ENCODE measurements around the gene YAP1.
"Not testable (repeated sequence)": the region's sequence is repeated elsewhere in the genome, so short reads cannot be mapped to it uniquely, and the experiment has no call there.

The YAP1 gene

DNA sequence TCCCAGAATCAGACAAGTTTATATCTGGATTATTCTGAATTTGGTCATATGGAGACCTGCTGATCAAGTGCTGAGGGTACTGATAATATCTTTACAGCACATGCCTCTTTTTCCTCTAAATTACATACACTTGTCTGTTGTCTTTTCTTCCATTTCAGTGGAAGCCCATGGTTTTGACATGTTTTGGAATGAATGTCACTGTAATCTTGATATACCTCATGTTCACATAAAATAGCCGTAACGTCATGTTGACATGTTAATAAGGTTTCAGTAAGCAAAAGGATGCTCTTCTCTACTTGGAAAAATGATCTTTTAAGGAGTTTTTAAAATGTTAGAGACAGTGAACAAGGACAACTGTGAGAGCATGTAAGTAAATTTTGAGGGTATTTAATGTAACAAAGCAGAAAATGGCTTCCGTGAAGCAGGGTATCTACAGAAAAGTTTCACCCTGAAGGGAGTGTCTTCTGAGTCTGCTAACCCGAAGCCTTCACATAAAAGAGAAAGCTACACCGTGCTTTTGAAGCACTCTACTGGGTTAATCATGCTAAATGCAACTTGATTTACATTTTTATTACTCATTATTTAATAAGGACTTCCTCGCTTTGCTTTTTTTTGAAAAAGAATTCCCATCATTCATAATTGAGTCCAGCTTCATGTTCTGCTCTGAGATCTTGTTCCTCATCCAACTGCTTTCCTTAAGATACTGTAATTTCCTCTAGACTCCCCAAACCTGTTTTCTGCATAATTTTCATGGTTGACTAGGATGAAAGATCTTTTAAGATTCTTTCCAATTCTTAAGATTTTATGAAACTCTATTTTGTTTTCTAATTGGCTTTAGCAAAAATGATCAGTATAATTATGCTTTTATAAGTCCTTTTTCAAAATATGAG is 56.2 kb downstream of the YAP1 start:
- no peak for DNase-seq

DNA sequence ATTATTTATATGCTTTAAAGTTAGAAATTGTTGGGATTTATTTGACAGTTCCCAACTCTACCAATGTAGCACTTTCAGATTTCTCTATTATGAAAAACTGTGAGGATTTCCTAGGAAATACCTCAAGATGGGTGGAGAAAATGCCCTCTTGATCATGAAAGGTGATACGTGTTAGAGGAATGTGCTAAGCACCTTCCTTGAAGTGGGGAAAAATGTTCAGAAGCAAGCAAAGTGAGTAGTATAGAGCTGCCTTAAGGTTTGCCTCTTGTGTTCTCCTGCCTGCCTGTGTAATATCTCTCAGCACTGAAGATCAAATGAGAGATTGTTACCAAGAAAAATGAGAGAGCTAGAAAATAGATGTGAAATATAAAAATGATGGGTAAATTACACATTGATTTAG is 58.2 kb downstream of the YAP1 start:
- no peak for DNase-seq

DNA sequence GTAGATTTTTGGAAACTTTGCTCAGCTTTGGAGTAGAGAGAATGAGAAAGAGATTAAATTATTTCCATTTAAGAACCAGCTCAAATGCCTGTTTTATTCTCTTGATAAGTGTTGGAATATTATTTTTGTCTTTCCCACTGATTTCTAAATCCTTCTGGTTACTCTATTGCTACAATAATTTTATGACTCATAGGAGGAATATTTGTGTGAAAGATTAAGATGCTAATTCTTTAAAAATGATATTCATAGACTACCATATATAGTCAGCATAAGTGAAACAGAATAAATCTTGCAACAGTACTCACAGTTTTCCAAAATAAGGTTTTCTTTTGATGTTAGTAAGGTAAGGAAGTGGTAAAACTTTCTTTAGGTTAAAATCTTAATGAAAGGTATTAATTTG is 60.9 kb downstream of the YAP1 start:
- no peak for DNase-seq

DNA sequence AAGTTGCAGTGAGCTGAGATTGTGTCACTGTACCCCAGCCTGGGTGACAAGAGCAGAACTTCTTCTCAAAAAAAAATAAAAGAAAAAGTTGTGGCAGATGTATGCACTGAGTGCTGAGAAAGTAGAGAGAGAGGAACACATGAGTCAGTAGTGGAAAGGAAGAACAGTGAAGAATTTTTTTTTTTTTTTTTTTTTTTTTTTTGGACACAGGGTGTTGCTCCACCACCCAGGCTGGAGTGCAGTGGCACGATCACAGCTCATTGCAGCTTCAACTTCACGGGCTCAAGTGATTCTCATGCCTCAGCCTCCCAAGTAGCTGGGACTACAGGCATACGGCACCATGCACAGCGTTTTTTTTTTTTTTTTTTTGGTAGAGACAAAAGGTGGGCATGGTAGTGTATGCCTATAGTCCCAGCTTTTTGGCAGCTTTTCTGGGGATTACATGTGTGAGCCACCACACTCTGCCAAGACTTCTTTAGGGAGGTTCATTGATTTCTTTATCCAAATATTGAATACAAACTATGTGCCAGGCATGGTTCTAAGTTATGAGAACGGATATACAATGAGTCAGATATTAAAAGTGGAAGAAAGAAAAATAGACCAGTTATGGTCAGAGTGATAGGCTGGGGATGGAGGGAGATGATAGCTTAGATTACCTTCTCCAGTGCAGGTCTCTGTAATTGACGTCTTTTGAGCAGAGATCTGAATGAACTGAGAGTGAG is 62.0 kb downstream of the YAP1 start:
- no peak for DNase-seq

DNA sequence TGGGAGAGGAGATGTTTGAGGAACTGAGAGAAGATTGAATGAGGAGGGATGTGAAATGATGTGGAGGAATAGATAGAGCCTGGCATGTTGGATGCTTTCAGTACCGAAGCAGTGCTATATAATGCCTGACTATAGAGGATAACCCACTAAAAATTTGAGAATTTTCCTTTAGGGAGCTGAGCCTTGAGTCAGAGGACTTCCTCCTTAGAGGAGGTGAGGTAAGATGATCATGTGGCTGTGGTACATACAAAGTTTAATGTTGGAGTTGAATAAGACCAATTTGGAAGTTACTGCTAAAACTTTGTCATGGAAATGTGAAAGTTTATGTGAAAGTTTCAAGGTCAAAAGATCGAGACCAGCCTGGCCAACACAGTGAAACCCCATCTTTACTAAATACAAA is 66.9 kb downstream of the YAP1 start:
- no peak for DNase-seq

DNA sequence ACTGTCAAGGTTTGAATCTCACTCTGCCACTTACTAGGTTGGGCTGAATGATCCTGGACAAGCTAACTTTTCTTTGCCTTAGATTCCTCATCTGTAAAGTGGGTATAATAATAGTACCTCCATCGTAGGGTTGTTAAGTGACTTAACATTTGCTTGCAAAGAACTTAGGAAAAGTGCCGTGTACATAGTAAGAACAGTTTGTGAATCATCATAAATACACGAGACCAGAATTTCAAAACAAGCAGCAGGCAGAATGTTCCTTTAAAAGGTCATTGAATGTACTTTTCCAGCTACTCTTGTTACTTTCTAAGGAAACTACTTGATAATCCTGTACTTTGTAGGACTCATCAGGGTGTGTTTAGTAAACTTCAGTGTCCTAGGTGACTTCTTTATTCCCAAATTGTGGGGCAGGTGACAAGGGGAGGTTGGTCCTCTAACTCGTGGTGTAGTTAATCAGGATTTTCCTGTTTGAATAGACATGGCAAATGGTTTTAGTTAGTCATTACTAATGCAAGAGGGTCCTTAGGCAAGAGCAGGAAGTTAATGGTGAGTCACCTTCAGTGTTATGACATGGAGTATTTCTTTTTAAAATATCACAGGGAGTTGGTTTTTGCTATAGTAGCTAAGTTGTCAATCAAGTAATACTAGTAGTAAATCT is 67.9 kb downstream of the YAP1 start:
- DNase-seq: no peak

DNA sequence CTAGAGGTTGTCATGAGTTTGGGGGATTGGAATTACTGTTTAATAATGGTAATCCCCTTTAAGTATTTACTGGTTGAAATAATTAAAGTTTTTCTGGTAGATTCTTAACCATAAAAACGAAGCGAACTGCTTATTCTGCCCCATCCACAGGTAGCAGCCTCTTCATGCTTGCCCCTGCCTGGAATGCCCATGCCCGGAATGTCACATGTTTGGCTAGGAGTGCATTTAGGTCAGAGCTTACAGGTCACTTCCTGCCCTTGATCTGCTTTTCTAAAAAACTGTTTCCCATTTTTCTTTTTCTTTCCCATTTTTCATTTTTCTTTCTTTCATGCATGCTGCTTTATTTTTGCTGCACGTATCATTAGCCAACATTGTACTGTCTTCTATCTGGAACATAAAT is 69.1 kb downstream of the YAP1 start:
- DNase-seq: no peak

DNA sequence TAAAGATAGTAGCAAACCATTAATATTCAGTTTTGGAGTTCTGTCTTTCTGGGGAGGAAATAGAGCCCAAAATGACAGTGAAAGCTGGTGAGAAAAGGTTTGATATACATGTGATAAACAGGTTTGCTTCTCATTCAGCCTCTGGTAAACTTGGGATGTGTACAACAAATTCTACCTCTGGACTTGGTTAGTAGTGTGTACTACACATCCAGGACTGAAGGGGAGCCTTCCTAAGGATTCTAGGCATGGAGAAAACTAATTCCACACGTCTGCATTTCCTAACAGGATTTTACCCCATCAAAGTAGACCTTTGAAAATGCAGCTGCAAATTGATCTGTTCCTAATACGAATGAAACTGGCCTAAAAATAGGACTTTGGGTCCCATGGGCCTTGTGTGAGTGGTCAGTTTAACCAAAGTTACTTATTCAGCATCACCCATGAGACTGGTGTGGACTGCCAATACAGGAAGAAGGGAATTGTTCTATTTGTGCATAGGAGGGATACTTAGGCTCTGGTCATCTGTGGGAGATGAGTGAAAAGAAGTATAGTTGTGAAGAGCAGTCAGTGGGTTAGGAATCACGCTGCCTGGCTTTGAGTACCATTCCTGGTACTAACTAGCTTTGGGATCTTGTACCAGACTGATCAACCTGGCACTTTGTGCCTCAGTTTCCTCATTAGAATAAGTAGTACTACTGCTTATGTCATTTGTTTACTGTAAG is 74.2 kb downstream of the YAP1 start:
- DNase-seq: no peak

DNA sequence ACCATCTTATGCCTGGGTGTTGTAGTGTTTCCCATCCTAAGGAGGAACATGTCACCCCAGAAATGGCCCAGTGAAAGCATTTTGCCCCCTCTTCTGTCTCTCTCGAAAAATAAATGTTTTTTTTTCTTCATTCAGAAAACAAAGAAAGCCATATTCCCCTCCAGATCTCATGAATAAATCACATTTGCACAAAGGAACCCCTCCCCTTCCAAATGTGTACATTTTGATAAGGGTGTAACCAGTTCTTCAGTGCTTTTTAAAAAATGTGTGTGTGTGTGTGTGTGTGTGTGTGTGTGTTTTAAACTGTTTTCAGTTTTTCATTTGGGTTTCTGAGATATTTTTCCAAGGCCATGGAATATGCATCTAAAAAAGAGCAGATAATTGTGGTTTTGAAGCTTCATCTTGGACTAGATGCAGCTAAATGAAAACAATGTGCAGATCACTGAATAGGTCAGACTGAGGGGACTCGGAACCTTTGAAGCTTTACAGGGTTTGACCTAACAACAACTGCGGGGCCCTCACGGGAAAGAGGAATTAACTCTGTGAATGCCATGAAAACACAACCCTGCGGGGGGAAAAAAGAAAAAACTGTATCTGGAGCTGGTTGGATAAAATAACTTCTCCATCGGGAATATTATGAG is 76.4 kb downstream of the YAP1 start:
- DNase-seq: no peak

DNA sequence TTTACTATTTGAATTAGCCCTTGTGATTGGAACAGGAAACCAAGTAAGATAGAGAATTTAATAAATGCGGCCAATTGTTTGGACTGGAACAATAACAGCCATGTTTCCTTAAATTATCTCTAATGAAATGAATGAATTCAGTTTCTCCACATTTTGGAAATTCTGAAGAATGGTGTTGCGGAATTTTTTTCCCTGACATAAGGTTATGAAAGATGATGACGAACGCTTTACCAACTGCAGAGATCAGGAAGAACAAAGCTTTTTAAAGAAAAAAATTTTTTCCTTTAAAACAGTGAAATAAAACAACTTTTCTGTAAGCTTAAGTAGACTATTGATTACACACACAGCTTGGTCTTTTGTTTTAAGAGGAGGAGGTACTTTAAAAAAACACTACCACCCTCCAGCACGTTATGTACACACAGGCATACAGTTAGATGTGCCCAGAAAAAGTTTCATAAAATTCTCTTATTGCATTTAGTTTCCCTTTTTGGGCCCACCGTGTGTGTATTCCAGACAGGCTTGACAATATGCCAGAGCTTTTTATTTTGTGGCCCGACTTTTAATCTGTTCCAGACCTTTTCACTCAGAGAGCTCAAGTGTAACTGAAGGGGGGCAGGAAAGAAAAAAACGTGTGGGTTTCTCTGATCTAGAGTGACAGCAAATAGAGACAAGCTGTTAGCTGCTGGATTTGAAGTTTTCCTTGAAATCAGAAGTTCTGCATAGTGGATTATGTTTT is 77.3 kb downstream of the YAP1 start:
- DNase-seq: no peak

DNA sequence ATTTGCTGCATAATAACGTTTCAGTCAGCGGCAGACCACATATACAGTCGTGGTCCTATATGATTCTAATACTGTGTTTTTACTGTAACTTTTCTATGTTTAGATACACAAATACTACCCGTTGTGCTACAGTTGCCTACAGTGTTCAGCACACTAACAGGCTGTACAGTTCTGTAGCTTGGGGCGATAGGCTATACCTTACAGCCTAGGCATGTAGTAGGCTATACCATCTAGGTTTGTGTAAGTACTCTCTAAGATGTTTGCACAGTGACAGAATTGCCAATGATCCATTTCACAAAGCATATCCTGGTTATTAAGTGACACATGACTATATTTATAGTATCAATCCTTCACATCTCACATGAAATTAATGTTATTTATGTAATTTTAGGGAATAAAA is 78.2 kb downstream of the YAP1 start:
- no peak for DNase-seq

DNA sequence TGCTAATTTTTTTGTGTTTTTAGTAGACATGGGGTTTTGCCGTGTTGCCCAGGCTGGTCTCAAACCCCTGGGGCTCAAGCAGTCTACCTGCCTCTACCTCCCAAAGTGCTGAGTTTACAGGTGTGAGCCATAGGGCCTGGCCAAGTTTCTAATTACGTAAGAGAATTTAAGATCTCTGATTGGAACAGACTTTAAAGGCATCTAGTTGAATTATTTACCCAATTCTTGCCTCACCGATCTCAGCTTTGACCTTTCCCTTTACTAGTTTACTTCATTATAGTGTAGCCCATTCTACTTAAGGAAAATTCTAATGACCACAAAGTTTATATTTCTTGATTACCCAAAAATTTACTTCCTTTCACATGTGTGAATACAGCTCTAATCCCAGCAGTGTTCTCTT is 81.6 kb downstream of the YAP1 start:
- no peak for DNase-seq

DNA sequence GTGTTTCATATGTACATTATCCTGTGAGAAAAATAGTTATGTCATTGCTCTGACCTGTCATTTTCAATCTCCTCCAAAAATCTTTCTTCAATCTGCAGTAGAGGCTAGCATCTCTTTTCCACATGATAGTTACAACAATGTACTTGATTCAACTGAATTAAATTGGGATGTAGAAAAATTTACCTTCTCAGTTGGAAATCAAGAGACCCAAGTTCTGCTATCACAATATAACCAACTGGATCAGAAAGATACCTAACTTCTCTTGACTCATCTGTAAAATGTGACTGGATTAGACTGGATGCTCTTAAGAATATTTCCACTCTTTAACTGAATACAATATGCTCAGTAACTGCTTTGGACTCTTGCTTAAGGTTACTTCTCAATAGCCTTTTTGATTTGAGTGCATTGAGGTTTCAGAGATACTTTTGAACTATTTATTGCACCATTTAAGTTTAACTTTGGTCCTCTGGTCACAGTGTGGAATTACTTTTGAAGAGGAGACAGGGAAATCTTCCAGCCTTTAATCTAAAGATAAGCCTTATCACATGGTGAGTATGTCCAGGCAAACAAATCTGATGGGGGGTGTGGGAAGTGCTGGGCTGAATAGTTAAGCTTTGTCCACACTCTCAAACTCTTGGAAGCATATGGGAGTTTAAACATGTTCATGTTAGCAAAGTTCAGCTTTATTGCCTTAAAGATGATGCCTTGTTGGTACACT is 82.3 kb downstream of the YAP1 start:
- no peak for DNase-seq

DNA sequence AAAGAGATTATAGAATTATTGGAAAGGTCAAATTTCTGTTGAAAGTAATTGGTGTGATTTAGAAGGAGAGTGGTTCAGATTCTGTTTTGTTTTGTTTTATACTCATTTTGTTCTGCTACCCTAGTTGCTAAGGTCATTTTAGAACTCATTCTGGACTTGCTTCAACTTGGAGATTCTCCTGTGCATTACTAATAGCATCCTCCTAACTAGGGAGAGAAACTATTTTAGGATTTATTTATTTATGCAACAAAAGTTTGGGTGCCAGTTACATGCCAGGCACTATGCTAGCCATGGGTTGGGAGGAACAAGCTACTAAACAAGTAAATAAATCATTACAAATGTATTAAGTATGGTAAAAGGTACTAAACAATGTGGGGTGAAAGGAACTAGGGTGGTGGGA is 84.0 kb downstream of the YAP1 start:
- no peak for DNase-seq

DNA sequence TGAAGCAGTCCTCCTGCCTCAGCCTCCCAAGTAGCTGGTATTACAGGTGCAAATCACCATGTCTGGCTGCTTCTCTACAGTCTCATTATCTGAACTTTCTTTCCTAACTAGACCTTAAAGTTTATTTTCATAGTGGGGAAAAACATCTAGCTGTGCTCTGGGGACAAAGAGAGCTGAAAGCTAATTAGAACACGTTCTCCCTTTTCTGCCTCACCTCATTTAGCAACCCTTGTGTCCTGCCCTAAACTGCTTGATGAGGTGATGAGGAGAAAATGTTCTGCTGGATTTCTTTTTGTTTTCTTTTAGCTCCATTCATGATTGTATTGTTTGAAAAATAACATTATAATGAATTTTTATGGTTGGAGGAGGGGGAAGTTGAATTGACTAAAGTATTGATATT is 84.7 kb downstream of the YAP1 start:
- no peak for DNase-seq

DNA sequence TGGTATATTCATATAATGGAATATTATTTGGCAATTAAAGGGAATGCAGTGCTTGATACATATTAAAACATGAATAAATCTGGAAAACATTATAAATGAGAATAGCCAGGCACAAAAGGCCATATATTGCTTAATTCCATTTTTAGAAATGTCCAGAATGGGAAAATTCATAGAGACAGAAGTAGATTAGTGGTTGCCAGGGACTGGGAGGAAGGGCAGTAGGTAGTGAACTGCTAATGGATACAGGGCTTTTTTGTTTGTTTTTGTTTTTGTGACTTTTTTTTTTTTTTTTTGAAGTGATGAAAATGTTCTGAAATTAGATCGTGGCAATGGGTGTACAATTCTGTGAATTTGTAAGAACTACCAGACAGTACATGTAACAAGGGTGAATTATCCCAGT is 86.1 kb downstream of the YAP1 start:
- DNase-seq: no peak

DNA sequence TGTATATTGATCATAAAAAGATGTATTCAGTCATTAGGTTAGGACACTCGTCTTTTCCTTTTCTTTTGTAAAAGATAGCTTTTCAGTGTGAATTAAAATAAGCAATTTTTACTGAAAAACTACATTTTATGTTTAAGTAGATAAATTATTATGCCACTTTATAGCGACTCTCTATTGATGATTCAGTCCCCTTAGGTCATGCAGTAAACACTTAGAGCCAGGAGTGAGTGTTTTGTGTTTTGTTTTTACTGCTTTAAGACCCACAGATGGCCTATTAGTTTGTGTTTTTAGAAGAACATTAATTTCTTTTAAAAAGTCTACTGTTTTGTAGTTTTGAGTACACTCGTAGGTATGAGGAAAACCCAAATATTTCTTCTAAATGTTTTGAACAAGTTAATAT is 86.6 kb downstream of the YAP1 start:
- no peak for DNase-seq

DNA sequence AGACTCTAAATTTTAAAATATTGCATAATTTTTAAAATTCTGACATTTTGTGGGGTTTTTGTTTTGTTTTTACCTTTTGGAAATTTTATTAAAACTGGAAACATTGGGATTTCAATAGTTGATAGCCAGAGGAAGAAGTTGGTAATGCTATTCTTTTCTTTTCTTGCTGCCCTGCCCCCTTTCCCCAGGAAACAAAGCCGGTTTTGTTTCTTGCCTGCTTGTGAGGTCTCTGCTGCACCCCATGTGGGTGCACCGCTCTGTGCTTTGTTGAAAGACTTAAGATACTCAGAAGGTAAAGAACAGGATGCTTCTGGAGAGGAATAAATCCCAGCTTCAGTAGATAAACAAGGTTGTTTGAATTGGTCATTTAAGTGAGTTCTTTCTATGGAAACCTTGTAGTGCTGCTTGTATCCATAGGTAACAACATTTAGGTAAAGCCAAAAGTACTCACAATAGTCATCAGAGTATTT is 87.5 kb downstream of the YAP1 start:
- no peak for DNase-seq

DNA sequence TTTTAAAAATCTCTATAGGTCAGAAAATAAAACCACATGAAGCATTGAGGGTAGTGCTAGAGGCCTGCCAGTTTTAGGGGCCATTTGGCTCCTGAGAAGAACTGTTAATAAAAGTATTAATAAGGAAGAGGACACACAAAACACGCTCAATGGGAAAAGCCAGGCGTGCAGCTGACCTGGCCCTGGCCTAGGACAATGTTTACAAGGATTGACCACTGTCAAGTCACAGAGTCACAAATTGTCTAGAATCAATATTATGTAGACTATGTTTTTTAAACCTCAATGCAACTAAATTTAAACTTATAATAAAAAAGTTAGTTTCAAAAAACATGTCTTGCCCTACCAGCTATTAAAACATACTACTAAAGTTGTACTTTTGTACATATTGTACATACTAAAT is 89.4 kb downstream of the YAP1 start:
- DNase-seq: no peak

DNA sequence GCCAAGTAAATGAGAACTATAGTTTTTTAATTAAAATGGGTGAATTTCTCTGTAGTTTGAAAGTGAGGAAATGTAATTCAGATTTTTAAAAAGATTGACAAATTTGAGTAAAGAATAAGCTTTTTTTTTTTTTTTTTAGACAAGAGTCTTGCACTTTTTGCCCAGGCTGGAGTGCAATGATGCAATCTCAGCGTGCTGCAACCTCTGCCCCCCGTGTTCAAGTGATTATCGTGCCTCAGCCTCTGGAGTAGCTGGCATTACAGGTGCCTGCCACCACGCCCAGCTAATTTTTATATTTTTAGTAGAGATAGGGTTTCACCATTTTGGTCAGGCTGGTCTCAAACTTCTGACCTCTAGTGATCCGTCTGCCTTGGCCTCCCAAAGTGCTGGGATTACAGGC is 90.1 kb downstream of the YAP1 start:
- not testable (repeated sequence) for DNase-seq

DNA sequence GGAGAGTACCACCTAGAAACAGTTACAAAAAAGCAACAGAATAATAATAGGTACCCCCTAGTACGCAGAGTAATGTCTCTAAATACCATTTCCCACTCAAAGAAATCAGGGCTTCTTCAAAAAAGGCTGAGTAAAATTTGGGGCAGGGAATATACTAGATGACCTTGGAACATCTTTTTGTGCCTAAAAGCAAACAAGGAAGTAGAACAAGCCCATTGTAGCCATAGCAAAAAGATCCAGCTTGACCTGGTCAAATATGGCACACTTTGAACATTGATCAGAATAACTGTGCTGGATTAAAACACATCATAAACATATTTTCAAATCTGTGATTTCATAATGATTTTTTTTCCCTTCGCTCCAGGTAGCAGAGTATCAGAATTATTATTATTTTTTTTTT is 91.5 kb downstream of the YAP1 start:
- no peak for DNase-seq
